Superior temporal gyrus (tissue), 1 donor: ENCODE measurements around the gene DBET.
"Not testable (repeated sequence)": the region's sequence is repeated elsewhere in the genome, so short reads cannot be mapped to it uniquely, and the experiment has no call there.

Source experiments
- DNase-seq: peaks from one replicate; pipeline ENCODE4 v3.0.0-alpha.2; 2016; ENCODE audit errors: extremely low spot score

Gene DBET

GRCh38 chr4:190064342-190064741, at the start of gene DBET:
Gene DBET, plus strand, starts transcription at chr4:190064502.
- not testable (repeated sequence) for DNase-seq

GRCh38 chr4:190014771-190015537, 49.3 kb upstream of the DBET start:
- DNase-seq: no peak

GRCh38 chr4:190015538-190016368, 48.5 kb upstream of the DBET start:
- no peak for DNase-seq

- DNase-seq: no peak
Measured at GRCh38 chr4:190016369-190017289, 47.7 kb upstream of the DBET start.

- DNase-seq: no peak
Measured at GRCh38 chr4:190017357-190018200, 46.7 kb upstream of the DBET start.

- DNase-seq: no peak
Measured at GRCh38 chr4:190018201-190018920, 45.9 kb upstream of the DBET start.

- no peak for DNase-seq
Measured at GRCh38 chr4:190019023-190019858, 45.1 kb upstream of the DBET start.

GRCh38 chr4:190019859-190020463, 44.3 kb upstream of the DBET start:
- DNase-seq: not testable (repeated sequence)

GRCh38 chr4:190020790-190021717, 43.2 kb upstream of the DBET start:
- DNase-seq: no peak

- not testable (repeated sequence) for DNase-seq
Measured at GRCh38 chr4:190021973-190022372, 42.3 kb upstream of the DBET start.

GRCh38 chr4:190022614-190023281, 41.6 kb upstream of the DBET start:
- not testable (repeated sequence) for DNase-seq

GRCh38 chr4:190027156-190027555, 37.1 kb upstream of the DBET start, which contains the start of gene FRG2:
Gene FRG2, minus strand, starts transcription at chr4:190027256. Its CDS starts 52 bp downstream, at chr4:190027204.
- DNase-seq: not testable (repeated sequence)

- DNase-seq: not testable (repeated sequence)
Measured at GRCh38 chr4:190031264-190031663, 33.0 kb upstream of the DBET start.

- DNase-seq: not testable (repeated sequence)
Measured at GRCh38 chr4:190037704-190038388, 26.5 kb upstream of the DBET start.

- not testable (repeated sequence) for DNase-seq
Measured at GRCh38 chr4:190040873-190041272, 23.4 kb upstream of the DBET start.

- DNase-seq: not testable (repeated sequence)
Measured at GRCh38 chr4:190047627-190048026, 16.7 kb upstream of the DBET start.
